Mesenchymal stem cell (in vitro differentiated cells and primary cell): ENCODE results near the gene IFT122.
A peak's percentile ranks its signal among the peaks of the same experiment; 100 is the strongest.

Experiments
- DNase-seq: peaks from one replicate; pipeline ENCODE4 v3.0.0-alpha.2; 2013
- H2AFZ ChIP-seq: one replicate; pipeline ENCODE4 v1.6.1; 2013; ENCODE audit warnings: low read depth, mild to moderate bottlenecking, control low read depth, inconsistent platforms, low read length, moderate library complexity
- H2AK5ac ChIP-seq: 2 replicates; pipeline ENCODE4 v1.6.1; 2013; ENCODE audit warnings: low read length, moderate library complexity, mild to moderate bottlenecking, inconsistent platforms; ENCODE audit not compliant: severe bottlenecking
- H2BK120ac ChIP-seq: one replicate; pipeline ENCODE4 v1.6.1; 2013; ENCODE audit warnings: low read depth, mild to moderate bottlenecking, inconsistent platforms, low read length, moderate library complexity
- H2BK12ac ChIP-seq, 2 experiments: one replicate each; pipeline ENCODE4 v1.6.1; 2013; ENCODE audit warnings: inconsistent platforms in 2 of 2, low read length in 2 of 2, mild to moderate bottlenecking in 2 of 2, moderate library complexity in 2 of 2, control low read depth in 1 of 2
- H2BK15ac ChIP-seq: one replicate; pipeline ENCODE4 v1.6.1; 2013; ENCODE audit warnings: mild to moderate bottlenecking, low read depth, inconsistent platforms; ENCODE audit not compliant: poor library complexity, severe bottlenecking
- H2BK5ac ChIP-seq: 2 replicates; pipeline ENCODE4 v1.6.1; 2013; ENCODE audit warnings: low read depth, mild to moderate bottlenecking, low read length, control low read depth, inconsistent platforms; ENCODE audit not compliant: poor library complexity, severe bottlenecking
- H3K14ac ChIP-seq, 2 experiments: one replicate each; pipeline ENCODE4 v1.6.1; 2013; ENCODE audit warnings: inconsistent platforms in 2 of 2, low read length in 2 of 2, control low read depth in 1 of 2, mild to moderate bottlenecking in 1 of 2, moderate library complexity in 1 of 2
- H3K18ac ChIP-seq, 2 experiments: one replicate each; pipeline ENCODE4 v1.6.1; 2013; ENCODE audit warnings: inconsistent platforms in 2 of 2, low read length in 2 of 2, control low read depth in 1 of 2, low read depth in 1 of 2, mild to moderate bottlenecking in 1 of 2
- H3K23ac ChIP-seq, 2 experiments: one replicate each; pipeline ENCODE4 v1.6.1; 2013; ENCODE audit warnings: inconsistent platforms in 2 of 2, low read length in 2 of 2, mild to moderate bottlenecking in 2 of 2, moderate library complexity in 2 of 2, control low read depth in 1 of 2
- H3K27ac ChIP-seq: 2 replicates; pipeline ENCODE4 v1.5.1; 2013; ENCODE audit warnings: mild to moderate bottlenecking, moderate library complexity, low read length, control low read depth, inconsistent platforms; ENCODE audit not compliant: poor library complexity, severe bottlenecking
- H3K27me3 ChIP-seq, 2 experiments: 2 replicates each; pipeline versions ENCODE4 v1.6.1 to v1.7.0; 2013; ENCODE audit warnings: low read length in 2 of 2, mild to moderate bottlenecking in 2 of 2, moderate library complexity in 2 of 2, control low read depth in 1 of 2, inconsistent platforms in 1 of 2; ENCODE audit not compliant: control insufficient read depth in 1 of 2, insufficient read depth in 1 of 2
- H3K36me3 ChIP-seq, 2 experiments: 2 replicates each; pipeline versions ENCODE4 v1.6.1 to v1.7.0; 2013; ENCODE audit warnings: low read length in 2 of 2, control low read depth in 1 of 2, inconsistent platforms in 1 of 2, low read depth in 1 of 2, mild to moderate bottlenecking in 1 of 2; ENCODE audit not compliant: insufficient read depth in 2 of 2, control insufficient read depth in 1 of 2
- H3K4ac ChIP-seq, 2 experiments: one replicate each; pipeline ENCODE4 v1.6.1; 2013; ENCODE audit warnings: inconsistent platforms in 2 of 2, low read length in 2 of 2, mild to moderate bottlenecking in 2 of 2, moderate library complexity in 2 of 2, control low read depth in 1 of 2, low read depth in 1 of 2
- H3K4me1 ChIP-seq: 2 replicates; pipeline ENCODE4 v1.6.1; 2013; ENCODE audit warnings: low read depth, low read length, control low read depth; ENCODE audit not compliant: control insufficient read depth, insufficient read depth
- H3K4me2 ChIP-seq: 2 replicates; pipeline ENCODE4 v1.6.1; 2013; ENCODE audit warnings: low read length, mild to moderate bottlenecking, inconsistent platforms; ENCODE audit not compliant: poor library complexity, severe bottlenecking
- H3K4me3 ChIP-seq, 2 experiments: 2 replicates each; pipeline versions ENCODE4 v1.5.1 to v1.7.0; 2013; ENCODE audit warnings: low read length in 2 of 2, mild to moderate bottlenecking in 2 of 2, control low read depth in 1 of 2, low read depth in 1 of 2; ENCODE audit not compliant: insufficient read depth in 1 of 2
- H3K79me1 ChIP-seq: replicated peaks from 2 replicates; pipeline ENCODE4 v1.6.1; 2013; ENCODE audit warnings: mild to moderate bottlenecking, control low read depth, low read length, inconsistent platforms; ENCODE audit not compliant: poor library complexity, severe bottlenecking
- H3K9ac ChIP-seq: 2 replicates; pipeline ENCODE4 v1.7.0; 2013; ENCODE audit warnings: mild to moderate bottlenecking, low read length, moderate library complexity
- H3K9me3 ChIP-seq: 2 replicates; pipeline ENCODE4 v1.7.0; 2013; ENCODE audit warnings: mild to moderate bottlenecking, low read length; ENCODE audit not compliant: control insufficient read depth
- H4K8ac ChIP-seq: one replicate; pipeline ENCODE4 v1.6.1; 2013; ENCODE audit warnings: inconsistent platforms, mild to moderate bottlenecking, low read length, moderate library complexity
- H4K91ac ChIP-seq: one replicate; pipeline ENCODE4 v1.6.1; 2013; ENCODE audit warnings: mild to moderate bottlenecking, low read length, inconsistent platforms
- WGBS: methylation state at CpG from one replicate; pipeline ENCODE4 v1.1.7; 2013; ENCODE audit warnings: mixed read lengths; 5-methylcytosine and 5-hydroxymethylcytosine counted together

IFT122 gene

GRCh38 chr3:129525341-129525968 lies 85.4 kb downstream of the IFT122 start:
- H2BK15ac ChIP-seq = no peak overlapping the region
- H3K9me3 ChIP-seq = no peaks in the 10 kb centered on the region
- peak overlapping the region in 1 of 2 experiments; percentile 18 for H3K4ac ChIP-seq
- H3K9ac ChIP-seq = peak overlapping the region; percentile 46
- H2BK5ac ChIP-seq = no peak overlapping the region
- no peaks in the 10 kb centered on the region for H3K79me1 ChIP-seq
- H4K8ac ChIP-seq = no peak overlapping the region
- no peak overlapping the region for H3K4me3 ChIP-seq
- H3K4me2 ChIP-seq = no peak overlapping the region
- peak overlapping the region; percentile 60 for H2AK5ac ChIP-seq
- peaks cover 33% of the 10 kb centered on the region for H3K4me1 ChIP-seq
- H3K14ac ChIP-seq = peak overlapping the region in 1 of 2 experiments; percentile 66
- no peak overlapping the region for H2BK120ac ChIP-seq
- H3K27me3 ChIP-seq = no peaks in the 10 kb centered on the region
- H3K18ac ChIP-seq = no peak overlapping the region
- WGBS = 82% methylated on average over 6 of the region's 8 CpGs
- H3K27ac ChIP-seq = no peak overlapping the region
- peaks cover 0 to 3% of the 10 kb centered on the region in 2 experiments for H3K36me3 ChIP-seq
- H4K91ac ChIP-seq = peak overlapping the region; percentile 40
- H3K23ac ChIP-seq = peak overlapping the region in 1 of 2 experiments; percentile 14
- H2BK12ac ChIP-seq = no peak overlapping the region
- H2AFZ ChIP-seq = no peak overlapping the region
- peak; percentile 61 for DNase-seq

- peaks cover 0 to under 1% of the 10 kb centered on the region in 2 experiments for H3K36me3 ChIP-seq
- no peak overlapping the region for H3K18ac ChIP-seq
- WGBS = 90% methylated on average over 10 of the region's 12 CpGs
- no peak overlapping the region for H3K27ac ChIP-seq
- H3K4ac ChIP-seq = no peak overlapping the region
- H3K4me3 ChIP-seq = no peak overlapping the region
- no peaks in the 10 kb centered on the region for H3K9me3 ChIP-seq
- H2BK5ac ChIP-seq = no peak overlapping the region
- H3K4me1 ChIP-seq = peaks cover 38% of the 10 kb centered on the region
- no peak overlapping the region for H3K9ac ChIP-seq
- H3K79me1 ChIP-seq = no peaks in the 10 kb centered on the region
- no peak overlapping the region for H2AK5ac ChIP-seq
- peak overlapping the region in 1 of 2 experiments; percentile 34 for H2BK12ac ChIP-seq
- H2AFZ ChIP-seq = no peak overlapping the region
- no peaks in the 10 kb centered on the region for H3K27me3 ChIP-seq
- no peak overlapping the region for H3K4me2 ChIP-seq
- H3K14ac ChIP-seq = peak overlapping the region in 1 of 2 experiments; percentile 37
- H3K23ac ChIP-seq = no peak overlapping the region
- no peak overlapping the region for H2BK120ac ChIP-seq
- DNase-seq = no peak
- no peak overlapping the region for H2BK15ac ChIP-seq
- no peak overlapping the region for H4K8ac ChIP-seq
- peak overlapping the region; percentile 25 for H4K91ac ChIP-seq
Observed at GRCh38 chr3:129526121-129526900, 86.3 kb downstream of the IFT122 start.

- no peak overlapping the region for H3K27ac ChIP-seq
- no peak overlapping the region for H2BK15ac ChIP-seq
- no peak for DNase-seq
- no peak overlapping the region for H4K91ac ChIP-seq
- no peak overlapping the region for H3K18ac ChIP-seq
- H2BK5ac ChIP-seq = no peak overlapping the region
- H3K79me1 ChIP-seq = no peaks in the 10 kb centered on the region
- H3K9ac ChIP-seq = no peak overlapping the region
- H3K23ac ChIP-seq = no peak overlapping the region
- no peak overlapping the region for H4K8ac ChIP-seq
- H3K36me3 ChIP-seq = no peaks in the 10 kb centered on the region
- no peak overlapping the region for H2AK5ac ChIP-seq
- H2BK12ac ChIP-seq = no peak overlapping the region
- H3K4me3 ChIP-seq = no peak overlapping the region
- H3K4me2 ChIP-seq = no peak overlapping the region
- H2AFZ ChIP-seq = no peak overlapping the region
- no peak overlapping the region for H3K4ac ChIP-seq
- H2BK120ac ChIP-seq = no peak overlapping the region
- WGBS = 97% methylated on average over 11 of the region's 11 CpGs
- peaks cover 38% of the 10 kb centered on the region for H3K4me1 ChIP-seq
- no peaks in the 10 kb centered on the region for H3K9me3 ChIP-seq
- H3K27me3 ChIP-seq = no peaks in the 10 kb centered on the region
- no peak overlapping the region for H3K14ac ChIP-seq
Observed at GRCh38 chr3:129527262-129527661, 87.2 kb downstream of the IFT122 start.

GRCh38 chr3:129528589-129529100 lies 88.6 kb downstream of the IFT122 start, which contains the start of gene RHO:
RHO (plus strand) TSS chr3:129528639; CDS start chr3:129528734, 95 bp downstream.
- no peak within 1 kb of the TSS for H3K23ac ChIP-seq
- no peak within 1 kb of the TSS for H3K4me2 ChIP-seq
- no peaks in the 10 kb centered on the region for H3K9me3 ChIP-seq
- H3K14ac ChIP-seq = no peak within 1 kb of the TSS
- no peak for DNase-seq
- H3K9ac ChIP-seq = no peak within 1 kb of the TSS
- no peak within 1 kb of the TSS for H3K27ac ChIP-seq
- peaks cover 41% of the 10 kb centered on the region for H3K4me1 ChIP-seq
- peak within 1 kb of the TSS; percentile 28 for H4K91ac ChIP-seq
- H3K18ac ChIP-seq = no peak within 1 kb of the TSS
- H3K79me1 ChIP-seq = no peaks in the 10 kb centered on the region
- H2BK5ac ChIP-seq = no peak within 1 kb of the TSS
- no peak within 1 kb of the TSS for H2AFZ ChIP-seq
- H2BK15ac ChIP-seq = no peak within 1 kb of the TSS
- H3K36me3 ChIP-seq = no peaks in the 10 kb centered on the region
- 97% methylated on average over 17 of the region's 18 CpGs for WGBS
- no peaks in the 10 kb centered on the region for H3K27me3 ChIP-seq
- no peak within 1 kb of the TSS for H4K8ac ChIP-seq
- H2BK12ac ChIP-seq = peak within 1 kb of the TSS in 1 of 2 experiments; percentile 28
- H2BK120ac ChIP-seq = no peak within 1 kb of the TSS
- no peak within 1 kb of the TSS for H3K4ac ChIP-seq
- peak within 1 kb of the TSS; percentile 31 for H2AK5ac ChIP-seq
- no peak within 1 kb of the TSS for H3K4me3 ChIP-seq
